Pancreas (tissue), 10 donors: ENCODE measurements around the gene CDRT4. TPM values are rescaled to one million over a fixed set of nuclear protein-coding genes. Genes with fewer than 3 reads are reported as not detected.

Source experiments
- ATAC-seq, 4 donors: fragments of 200-7000 bp; cut with Tn5 transposase; one replicate each; pipeline versions ENCODE4 v1.8.0 to v1.9.1; 2020; ENCODE audit warnings: mild to moderate bottlenecking in 4 of 4, moderate library complexity in 4 of 4
- DNase-seq, 6 donors: peaks; one replicate each; pipeline ENCODE4 v3.0.0-alpha.2; 2020
- FAIRE-seq: peaks from 2 replicates; lab custom pipeline; 2012; peaks lifted over from hg19 to GRCh38; lab: Jason Lieb, UNC
- H3K27ac ChIP-seq, 4 donors: fragments of 200-600 bp; sonication (generic); 1 replicate in 3 of 4; 2 replicates in 1 of 4; pipeline versions ENCODE4 v1.5.0 to v1.8.0; 2020
- H3K27me3 ChIP-seq, 4 donors: fragments of 200-600 bp; one replicate each; pipeline ENCODE4 v1.8.0; 2021
- H3K36me3 ChIP-seq, 3 donors: fragments of 200-600 bp; sonication (generic) in 1 of 3; one replicate each; pipeline versions ENCODE4 v1.5.0 to v1.8.0; 2020 to 2021
- H3K4me1 ChIP-seq, 3 donors: fragments of 200-600 bp; one replicate each; pipeline ENCODE4 v1.8.0; 2021
- H3K4me3 ChIP-seq, 4 donors: fragments of 200-600 bp; sonication (generic) in 2 of 4; one replicate each; pipeline versions ENCODE4 v1.5.0 to v1.8.0; 2020 to 2021
- H3K9me3 ChIP-seq, 4 donors: fragments of 200-600 bp; one replicate each; pipeline ENCODE4 v1.8.0; 2021
- WGBS, 2 donors: extraction: QIAGEN DNeasy Blood & Tissue Kit; methylation state at CpG; one replicate each; pipeline ENCODE4 v1.1.7; 2013; 5-methylcytosine and 5-hydroxymethylcytosine counted together
- intact Hi-C, 3 donors: fragments of 100-400 bp; cut with DNase I; formaldehyde crosslinking; loops; one replicate each; pipeline versions ENCODE4 v1.11.1 to v1.14.2; 2022
- polyA plus RNA-seq, 2 donors: library from polyadenylated mRNA; stranded (reverse); fragments of 200-250 nt; gene quantifications; one replicate each; pipeline ENCODE4 v1.2.3, GENCODE V29; 2013
- total RNA-seq, 6 donors: library from RNA; stranded (reverse); fragmentation: NEBNext Ultra II Directional in 4 of 6; extraction: Animal tissue kit (Norgen Biotek cat#: 25700) in 4 of 6; gene quantifications; one replicate each; pipeline versions ENCODE4 v1.2.1 to v1.2.4, GENCODE V29; 2021 to 2023
- TF ChIP-seq, protein P1 (sequence below), 4 donors: fragments of 200-600 bp; sonication (generic) in 3 of 4; IDR thresholded peaks; one replicate each; pipeline versions ENCODE4 v1.5.0 to v1.8.0; 2021; ENCODE audit warnings: antibody characterized with exemption in 4 of 4
- donor health status: healthy with polysubstance abuse.
- donor health status: DM: no; HTN: no; CAD: no; lungs with moderate emphysema.
- donor health status: DM: no; HTN: no; CAD: no.
- donor health status: control.
- donor health status: control.
- donor health status: Bipolar disorder and iron deficiency.
- donor health status: DM: yes; HTN: yes; CAD: no.
- donor health status: DM: no; HTN: no; CAD: no.
- donor health status: DM: no; HTN: no; CAD: no.
- donor health status: DM: yes; HTN: yes; CAD: no.

The CDRT4 gene
- total and polyA plus RNA-seq, 8 donors = 1.8 to 31.6 (median 6.9) TPM

GRCh38 chr17:15392326-15392741 is 75.1 kb downstream of the CDRT4 start:
- Histone ChIP-seq H3K27ac (no peak overlapping the region), H3K27me3 (no peaks in the 10 kb centered on the region), H3K4me3 (no peak overlapping the region), H3K9me3 (no peaks in the 10 kb centered on the region), H3K36me3 (no peaks in the 10 kb centered on the region), H3K4me1 (no peaks in the 10 kb centered on the region)
- WGBS, 2 donors = 61 to 76% methylated on average over 5 of the region's 5 CpGs
- FAIRE-seq (no peak), DNase-seq (no peak), ATAC-seq (peak in 1 of 4 donors; percentile 56)
- intact Hi-C loops = no loop called here
- TF ChIP-seq, protein P1, sequence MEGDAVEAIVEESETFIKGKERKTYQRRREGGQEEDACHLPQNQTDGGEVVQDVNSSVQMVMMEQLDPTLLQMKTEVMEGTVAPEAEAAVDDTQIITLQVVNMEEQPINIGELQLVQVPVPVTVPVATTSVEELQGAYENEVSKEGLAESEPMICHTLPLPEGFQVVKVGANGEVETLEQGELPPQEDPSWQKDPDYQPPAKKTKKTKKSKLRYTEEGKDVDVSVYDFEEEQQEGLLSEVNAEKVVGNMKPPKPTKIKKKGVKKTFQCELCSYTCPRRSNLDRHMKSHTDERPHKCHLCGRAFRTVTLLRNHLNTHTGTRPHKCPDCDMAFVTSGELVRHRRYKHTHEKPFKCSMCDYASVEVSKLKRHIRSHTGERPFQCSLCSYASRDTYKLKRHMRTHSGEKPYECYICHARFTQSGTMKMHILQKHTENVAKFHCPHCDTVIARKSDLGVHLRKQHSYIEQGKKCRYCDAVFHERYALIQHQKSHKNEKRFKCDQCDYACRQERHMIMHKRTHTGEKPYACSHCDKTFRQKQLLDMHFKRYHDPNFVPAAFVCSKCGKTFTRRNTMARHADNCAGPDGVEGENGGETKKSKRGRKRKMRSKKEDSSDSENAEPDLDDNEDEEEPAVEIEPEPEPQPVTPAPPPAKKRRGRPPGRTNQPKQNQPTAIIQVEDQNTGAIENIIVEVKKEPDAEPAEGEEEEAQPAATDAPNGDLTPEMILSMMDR (IDR thresholded peaks at IDR 0.05) = no peak

DNA sequence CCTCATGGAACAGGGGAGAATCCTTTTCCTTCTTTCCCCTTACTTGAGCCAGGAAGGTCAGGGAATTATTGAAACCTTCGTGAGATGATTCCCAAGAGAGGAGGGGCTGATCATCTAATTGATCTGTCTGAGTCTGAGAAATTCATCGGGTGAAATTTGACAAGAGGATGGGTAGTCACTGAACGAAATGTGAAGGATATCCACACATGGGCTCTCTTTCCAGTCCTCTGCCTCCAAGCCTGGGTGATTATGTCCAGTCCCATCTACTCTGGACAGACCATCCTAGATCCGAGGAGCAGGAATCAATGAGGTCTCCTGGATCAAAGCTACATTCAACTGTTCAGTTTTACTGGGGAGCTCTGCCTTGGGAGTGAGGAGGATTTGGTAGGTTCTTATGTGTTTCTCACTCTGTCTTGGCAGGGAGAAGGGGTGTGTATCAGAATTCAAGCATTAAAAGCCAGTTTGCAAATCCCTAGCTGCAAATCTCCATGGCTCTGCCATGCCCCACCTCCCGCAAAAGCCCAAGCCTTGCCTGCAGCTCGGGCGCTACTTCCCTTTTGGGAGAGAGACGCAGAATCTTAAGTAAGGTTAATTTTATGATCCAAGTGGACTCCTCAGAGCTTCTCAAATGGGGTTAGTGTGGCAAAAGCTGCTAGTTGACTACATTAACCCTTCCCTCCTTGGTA is 78.9 kb downstream of the CDRT4 start:
- no peak overlapping the region for H3K4me3 ChIP-seq
- no peak for ATAC-seq
- DNase-seq = no peak
- H3K27ac ChIP-seq = no peak overlapping the region
- no peaks in the 10 kb centered on the region for H3K36me3 ChIP-seq
- TF ChIP-seq, protein P1 (IDR thresholded peaks at IDR 0.05) = no peak
- FAIRE-seq = no peak
- intact Hi-C loops = no loop called here
- H3K4me1 ChIP-seq = peaks cover 6 to 18% (median 7%) of the 10 kb centered on the region in 3 donors
- no peaks in the 10 kb centered on the region for H3K9me3 ChIP-seq
- 82 to 84% methylated on average over 8 of the region's 8 CpGs for WGBS, 2 donors
- no peaks in the 10 kb centered on the region for H3K27me3 ChIP-seq

- Histone ChIP-seq H3K9me3 (no peaks in the 10 kb centered on the region), H3K27ac (no peak overlapping the region), H3K27me3 (no peaks in the 10 kb centered on the region), H3K4me3 (no peak overlapping the region), H3K4me1 (peaks cover 6 to 18% (median 7%) of the 10 kb centered on the region in 3 donors), H3K36me3 (no peaks in the 10 kb centered on the region)
- 87 to 90% methylated on average over 4 of the region's 4 CpGs for WGBS, 2 donors
- TF ChIP-seq, protein P1 (IDR thresholded peaks at IDR 0.05) = no peak
- DNase-seq (no peak), FAIRE-seq (no peak), ATAC-seq (no peak)
- intact Hi-C loops = no loop called here
Measured at GRCh38 chr17:15386083-15386482, 81.3 kb downstream of the CDRT4 start.

Other genes starting within 250 kb of the CDRT4 start
- 10 to 100 TPM in 3 of 6 donors, 1 to 10 TPM in 3; 5.8 to 24.8 (median 10.5) TPM for gene PMP22, start 202.3 kb downstream of the CDRT4 start, total RNA-seq
- 10 to 100 TPM in 1 of 2 donors, 1 to 10 TPM in 1; 6.7 to 13.9 TPM for gene PMP22, start 202.3 kb downstream of the CDRT4 start, polyA plus RNA-seq
- gene TEKT3, start 126.0 kb downstream of the CDRT4 start, total RNA-seq = under 1 TPM in 3 of 6 donors, not detected in 3; 0.23 to 0.43 (median 0.34) TPM
- gene TEKT3, start 126.0 kb downstream of the CDRT4 start, polyA plus RNA-seq = 1 to 10 TPM; 1.5 to 2.7 TPM
- 10 to 100 TPM in 2 of 6 donors, 1 to 10 TPM in 4; 5.3 to 16.8 (median 8.5) TPM for gene TVP23C, start 95.9 kb upstream of the CDRT4 start, total RNA-seq
- gene TVP23C, start 95.9 kb upstream of the CDRT4 start, polyA plus RNA-seq = 1 to 10 TPM; 7.0 to 7.3 TPM
- under 1 TPM in 5 of 6 donors, not detected in 1; 0.14 to 0.61 (median 0.28) TPM for gene FBXW10B, start 152.1 kb upstream of the CDRT4 start, total RNA-seq
- gene FBXW10B, start 152.1 kb upstream of the CDRT4 start, polyA plus RNA-seq = 1 to 10 TPM in 1 of 2 donors, under 1 TPM in 1; 0.53 to 1.4 TPM
- gene TRIM16, start 216.7 kb upstream of the CDRT4 start, total RNA-seq = 10 to 100 TPM in 1 of 6 donors, 1 to 10 TPM in 5; 4.3 to 10.2 (median 6.2) TPM
- 1 to 10 TPM; 3.1 TPM for gene TRIM16, start 216.7 kb upstream of the CDRT4 start, polyA plus RNA-seq
- 10 to 100 TPM in 1 of 6 donors, 1 to 10 TPM in 5; 3.0 to 11.1 (median 5.6) TPM for gene ZNF286A, start 232.1 kb upstream of the CDRT4 start, total RNA-seq
- 1 to 10 TPM; 3.5 to 5.3 TPM for gene ZNF286A, start 232.1 kb upstream of the CDRT4 start, polyA plus RNA-seq